ENCODE measurements around the gene SESTD1. TPM values are rescaled to one million over a fixed set of nuclear protein-coding genes. Genes with fewer than 3 reads are reported as not detected.
"Not testable (repeated sequence)": the region's sequence is repeated elsewhere in the genome, so short reads cannot be mapped to it uniquely, and the experiment has no call there.

Gene SESTD1
- total RNA-seq, 1 experiment from 2014 or later, result 208 TPM

- CTCF ChIA-PET, result no interaction called here
Observed at GRCh38 chr2:179222076-179222475, 42.6 kb downstream of the SESTD1 start.

GRCh38 chr2:179218848-179219594 lies 45.6 kb downstream of the SESTD1 start:
- ChIA-PET CTCF (interaction anchor here (0.6 kb wide), 1 partner anchor 125 kb away, joined by 3 read pairs; no protein-coding TSS in a partner anchor), POLR2A (ENCODE audit: unreplicated experiment) (no interaction called here)
- intact Hi-C loops (cut with micrococcal nuclease; ENCODE audit: unreplicated experiment), result loop anchor here (1.0 to 5.0 kb wide), 7 partner anchors 44 to 858 kb away; no protein-coding TSS in a partner anchor
- Histone ChIP-seq H2AFZ (no peak overlapping the region), H3K79me2 (ENCODE audit: low read depth) (peaks cover 87% of the 10 kb centered on the region), H3K27ac (no peak overlapping the region), H3K27me3 (ENCODE audit: insufficient read depth, low read depth) (no peaks in the 10 kb centered on the region), H3K9me2 (ENCODE audit: insufficient read depth) (no peaks in the 10 kb centered on the region), H3K36me3 (ENCODE audit: low read depth) (0 out of 2 replicates have a peak, but pooled peaks cover 4% of the 10 kb centered on the region), H3K9me3 (ENCODE audit: insufficient read depth, low read depth) (no peaks in the 10 kb centered on the region; the same call in 1 of the 2 replicates), H3K4me3 (no peak overlapping the region), H3K4me2 (no peak overlapping the region), H3K4me1 (replicated peaks; ENCODE audit: insufficient read depth) (peaks cover 15% of the 10 kb centered on the region; the same call in 1 of the 2 replicates), H4K20me1 (ENCODE audit: insufficient read depth) (no peaks in the 10 kb centered on the region), H3F3A (ENCODE audit: insufficient read depth, low read depth) (0 out of 2 replicates have a peak, but pooled peaks cover 7% of the 10 kb centered on the region)
- no TSS peak for BruUV-seq (replicated peaks)
- TF ChIP-seq CTCF (conservative IDR thresholded peaks at IDR 0.05), result peak; percentile 99
- no peak for TF ChIP-seq EZH2 (IDR thresholded peaks at IDR 0.05; ENCODE audit: low read depth)
- DNase-seq, result peak; percentile 48 to 71

More at GRCh38 chr2:179222076-179222475, 42.6 kb downstream of the SESTD1 start:
- Histone ChIP-seq H3K4me3 (no peak overlapping the region), H3K9me2 (ENCODE audit: insufficient read depth) (no peaks in the 10 kb centered on the region), H3K9me3 (ENCODE audit: insufficient read depth, low read depth) (no peaks in the 10 kb centered on the region), H3K27me3 (ENCODE audit: insufficient read depth, low read depth) (no peaks in the 10 kb centered on the region), H3K27ac (no peak overlapping the region), H3K79me2 (ENCODE audit: low read depth) (peaks cover 85% of the 10 kb centered on the region), H3K4me2 (no peak overlapping the region), H3K4me1 (replicated peaks; ENCODE audit: insufficient read depth) (peaks cover 15% of the 10 kb centered on the region; the same call in 1 of the 2 replicates), H3F3A (ENCODE audit: insufficient read depth, low read depth) (0 out of 2 replicates have a peak, but pooled peaks cover 7% of the 10 kb centered on the region), H4K20me1 (ENCODE audit: insufficient read depth) (no peaks in the 10 kb centered on the region), H3K36me3 (ENCODE audit: low read depth) (no peaks in the 10 kb centered on the region), H2AFZ (no peak overlapping the region)
- POLR2A ChIA-PET (ENCODE audit: unreplicated experiment), result no interaction called here
- TF ChIP-seq CTCF (conservative IDR thresholded peaks at IDR 0.05) (no peak), EZH2 (IDR thresholded peaks at IDR 0.05; ENCODE audit: low read depth) (no peak)
- BruUV-seq (replicated peaks), result no TSS peak
- intact Hi-C loops (cut with micrococcal nuclease; ENCODE audit: unreplicated experiment), result no loop called here
- no peak for DNase-seq

- H3K36me3 ChIP-seq (ENCODE audit: low read depth); BruUV-seq (replicated peaks); DNase-seq; H4K20me1 ChIP-seq (ENCODE audit: insufficient read depth); H3K27ac ChIP-seq; H3K4me3 ChIP-seq; H3K4me2 ChIP-seq; CTCF ChIA-PET; H3F3A ChIP-seq (ENCODE audit: insufficient read depth, low read depth); H3K4me1 ChIP-seq (replicated peaks; ENCODE audit: insufficient read depth); H3K27me3 ChIP-seq (ENCODE audit: insufficient read depth, low read depth); POLR2A ChIA-PET (ENCODE audit: unreplicated experiment); H3K9me2 ChIP-seq (ENCODE audit: insufficient read depth); H2AFZ ChIP-seq: not testable (repeated sequence)
- Histone ChIP-seq H3K9me3 (ENCODE audit: insufficient read depth, low read depth) (peaks cover 17% of the 10 kb centered on the region), H3K79me2 (ENCODE audit: low read depth) (peaks cover 92% of the 10 kb centered on the region)
- intact Hi-C loops (cut with micrococcal nuclease; ENCODE audit: unreplicated experiment), result loop anchor here (5.0 kb wide), 1 partner anchor 863 kb away; no protein-coding TSS in a partner anchor
Observed at GRCh38 chr2:179214671-179215070, 50.0 kb downstream of the SESTD1 start.
